ENCODE data around the gene SLC29A4.

GRCh38 chr7:5320391-5320790 is 37.6 kb downstream of the SLC29A4 start:
- no peak for TF ChIP-seq RAD21 (IDR thresholded peaks at IDR 0.05; ENCODE audit: low read depth)
- TF ChIP-seq EP300 (IDR thresholded peaks at IDR 0.05; ENCODE audit: borderline replicate concordance) = no peak
- TF ChIP-seq TAF1 (IDR thresholded peaks at IDR 0.05; ENCODE audit: low read depth) = no peak
- no peak for TF ChIP-seq CREB1 (IDR thresholded peaks at IDR 0.05; ENCODE audit: low read depth)
- no peak for TF ChIP-seq USF1 (IDR thresholded peaks at IDR 0.05)
- TF ChIP-seq ZBTB7A (IDR thresholded peaks at IDR 0.05; ENCODE audit: low read depth) = no peak
- no peak for TF ChIP-seq REST (IDR thresholded peaks at IDR 0.05; ENCODE audit: low read depth)
- no peak for TF ChIP-seq CEBPB (IDR thresholded peaks at IDR 0.05)
- TF ChIP-seq FOXM1 (IDR thresholded peaks at IDR 0.05; ENCODE audit: borderline replicate concordance, low read depth) = no peak
- no peak for TF ChIP-seq YY1 (IDR thresholded peaks at IDR 0.05; ENCODE audit: low read depth)
- no peak for TF ChIP-seq TEAD4 (IDR thresholded peaks at IDR 0.05)
- TF ChIP-seq EGR1 (IDR thresholded peaks at IDR 0.05) = no peak
- no peak for TF ChIP-seq NFIC (IDR thresholded peaks at IDR 0.05)

Measured in Ishikawa (cell line).